ENCODE measurements around the gene GLMP.

Gene GLMP

GRCh38 chr1:156286061-156286460, 9.4 kb downstream of the GLMP start:
- DNase-seq (ENCODE audit: low read depth in 2 of 3, low spot score in 2 of 3), result no peak

DNA sequence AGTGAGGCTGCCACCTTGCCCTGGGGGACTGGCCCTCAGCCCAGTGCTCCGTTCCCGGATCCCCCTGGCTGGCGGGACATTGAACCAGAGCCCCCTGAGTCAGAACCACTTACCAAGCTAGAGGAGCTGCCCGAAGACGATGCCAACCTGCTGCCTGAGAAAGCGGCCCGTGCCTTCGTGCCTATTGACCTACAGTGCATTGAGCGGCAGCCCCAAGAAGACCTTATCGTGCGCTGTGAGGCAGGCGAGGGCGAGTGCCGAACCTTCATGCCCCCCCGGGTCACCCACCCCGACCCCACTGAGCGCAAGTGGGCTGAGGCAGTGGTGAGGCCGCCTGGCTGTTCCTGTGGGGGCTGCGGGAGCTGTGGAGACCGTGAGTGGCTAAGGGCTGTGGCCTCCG, 10.0 kb downstream of the GLMP start:
- DNase-seq (ENCODE audit: low read depth in 2 of 3, low spot score in 2 of 3), result no peak

DNA sequence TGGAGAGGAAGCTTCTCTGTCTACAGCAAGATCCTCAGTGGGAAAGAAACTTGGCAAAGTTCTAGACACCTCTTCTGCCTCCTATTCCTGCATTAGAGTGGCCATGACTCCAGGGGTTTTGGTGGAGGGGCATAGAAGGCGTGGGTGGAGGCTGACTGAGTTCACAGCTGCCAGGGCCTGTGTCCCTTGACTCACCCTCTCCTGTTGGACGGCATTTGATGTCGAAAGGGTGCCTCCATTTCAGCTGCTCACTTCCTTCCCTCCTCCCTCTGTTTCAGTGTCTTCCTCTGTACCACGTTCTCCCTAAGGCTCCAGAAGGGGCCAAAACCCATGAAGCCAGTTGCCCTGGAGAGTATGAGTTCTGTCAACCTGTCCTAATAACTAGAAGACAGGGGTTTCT, 10.7 kb downstream of the GLMP start:
- DNase-seq (ENCODE audit: low read depth in 2 of 3, low spot score in 2 of 3), result no peak

DNA sequence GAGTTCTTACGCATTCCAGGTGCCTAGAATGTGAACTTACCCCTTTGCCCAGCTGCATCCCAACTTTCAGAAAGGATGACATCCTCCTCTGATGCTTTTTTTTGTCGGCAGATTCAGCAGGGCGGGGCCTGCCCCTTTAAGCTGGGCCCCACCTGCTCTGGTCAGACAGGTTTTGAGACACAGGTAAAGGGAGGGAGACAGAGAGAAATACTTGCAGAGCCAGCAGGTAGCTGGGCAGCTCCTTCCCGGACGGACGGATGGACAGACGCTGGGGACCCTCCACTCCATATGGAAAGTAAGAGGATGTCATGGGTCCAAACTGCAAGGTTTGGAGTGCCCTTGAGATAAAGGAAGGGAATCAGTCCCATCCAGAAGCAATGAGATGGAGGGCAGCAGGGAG, 11.4 kb downstream of the GLMP start, which contains the start of gene TMEM79:
Gene TMEM79, plus strand, starts transcription at position 214 of the 400 bp plus-strand sequence. CDS start 902 bp downstream, outside the sequence.
- DNase-seq (ENCODE audit: low read depth in 2 of 3, low spot score in 2 of 3), result no peak

- no peak for DNase-seq (ENCODE audit: low read depth in 2 of 3, low spot score in 2 of 3)
These were observed 12.0 kb downstream of the GLMP start for GRCh38 chr1:156283521-156283920.

DNA sequence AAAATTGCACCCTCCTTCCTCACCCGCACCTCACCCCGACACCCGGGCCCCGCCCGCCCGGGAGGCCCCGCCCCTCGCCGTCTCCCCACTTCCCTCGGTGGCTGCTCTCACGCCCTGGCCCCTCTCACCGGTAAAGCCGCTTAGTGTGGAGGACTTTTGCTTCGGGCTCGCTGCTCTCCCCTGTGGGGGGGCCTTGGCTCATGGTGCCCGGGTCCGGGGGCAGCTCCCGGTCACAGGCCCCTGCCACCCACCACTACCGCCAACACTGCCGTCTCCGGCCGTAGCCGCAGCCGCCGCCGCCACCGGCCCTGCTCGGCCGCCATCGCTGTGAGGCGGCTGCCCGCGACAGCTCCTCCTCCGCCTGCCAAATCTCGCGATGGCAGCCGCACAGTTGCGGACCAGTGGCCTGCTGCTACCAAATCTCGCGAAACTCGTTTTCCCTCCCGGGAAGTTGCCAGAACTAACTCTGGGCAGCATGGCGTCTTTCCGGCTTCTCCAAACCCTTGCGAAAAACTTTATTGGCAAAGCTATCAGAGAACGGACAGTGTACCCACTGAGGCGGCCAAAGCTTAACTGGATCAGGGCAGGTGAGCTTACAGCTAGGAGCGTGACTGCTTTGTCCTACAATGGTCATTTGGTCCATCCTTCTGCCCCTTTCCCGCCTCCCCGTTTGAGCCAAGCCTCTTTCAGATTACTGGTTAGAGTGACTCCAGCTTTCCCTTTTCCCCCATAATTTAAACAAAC, 12.8 kb downstream of the GLMP start, which contains the start of gene SMG5:
Gene SMG5, minus strand, starts transcription at position 347 of the 744 bp plus-strand sequence. Its CDS starts 145 bp downstream, at position 202.
- DNase-seq (ENCODE audit: low read depth in 2 of 3, low spot score in 2 of 3), result peak; percentile 83 to 89 (median 86)

- no peak for DNase-seq (ENCODE audit: low read depth in 2 of 3, low spot score in 2 of 3)
These were observed 13.6 kb downstream of the GLMP start for GRCh38 chr1:156281693-156282478.

DNA sequence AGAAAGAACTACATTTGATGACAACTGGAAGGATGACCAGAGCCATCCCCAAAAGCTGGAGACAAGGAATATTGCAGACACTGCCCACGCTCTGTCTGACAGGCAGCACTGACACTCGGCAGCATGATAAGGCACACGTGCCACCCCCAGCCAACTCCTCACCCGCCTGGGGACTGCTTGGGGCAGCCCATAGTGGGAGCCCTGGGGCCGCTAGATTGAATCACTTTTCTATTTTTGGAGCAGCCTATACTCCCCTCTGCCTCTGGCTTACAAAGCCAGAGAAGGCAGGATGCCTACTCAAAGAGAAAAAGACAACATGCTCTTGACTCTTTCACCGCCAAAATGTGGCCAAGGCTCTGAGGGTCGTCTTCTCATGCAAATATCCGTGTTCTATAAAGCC, 14.2 kb downstream of the GLMP start:
- DNase-seq (ENCODE audit: low read depth in 2 of 3, low spot score in 2 of 3), result peak in 1 of 3 experiments; percentile 18

DNA sequence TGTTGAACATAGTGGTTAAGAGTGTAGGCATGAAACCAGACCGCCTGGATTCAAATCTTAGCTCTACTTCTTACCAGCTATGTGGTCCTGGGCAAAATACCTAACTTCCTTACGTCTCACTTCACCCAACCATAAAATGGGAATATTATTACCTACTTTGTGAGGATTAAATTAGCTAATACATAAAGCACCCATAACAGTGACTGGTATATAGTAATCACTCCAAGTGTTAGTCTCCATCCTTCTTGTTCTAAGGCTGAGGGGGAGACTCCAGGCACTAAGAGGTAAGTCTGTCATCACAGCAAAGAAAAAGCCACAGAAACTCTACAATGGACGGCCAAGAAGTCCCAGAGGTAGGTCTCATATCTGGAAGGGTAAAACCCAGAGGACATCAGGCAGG, 15.6 kb downstream of the GLMP start:
- no peak for DNase-seq (ENCODE audit: low read depth in 2 of 3, low spot score in 2 of 3)

GRCh38 chr1:156276966-156277381, 18.5 kb downstream of the GLMP start:
- no peak for DNase-seq (ENCODE audit: low read depth in 2 of 3, low spot score in 2 of 3)

DNA sequence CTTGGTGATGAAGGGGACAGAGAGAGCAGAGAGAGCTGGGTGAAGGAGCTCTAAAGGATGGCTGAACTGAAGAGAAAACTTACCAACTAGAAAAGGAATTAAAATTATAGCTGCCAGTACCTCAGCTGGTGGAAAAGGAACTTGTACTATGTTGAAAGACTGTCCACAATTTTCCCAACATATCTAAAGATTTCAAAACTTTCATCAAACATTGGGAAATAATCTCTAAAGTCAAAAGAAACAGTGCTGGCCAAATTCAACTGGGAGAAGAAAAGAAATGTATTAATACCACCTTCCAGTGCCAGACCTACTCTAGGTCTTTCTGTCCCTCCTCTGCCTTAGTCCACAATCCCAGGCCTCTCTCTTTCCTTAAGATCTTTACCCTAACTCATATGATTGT, 18.9 kb downstream of the GLMP start:
- DNase-seq (ENCODE audit: low read depth in 2 of 3, low spot score in 2 of 3), result no peak

DNA sequence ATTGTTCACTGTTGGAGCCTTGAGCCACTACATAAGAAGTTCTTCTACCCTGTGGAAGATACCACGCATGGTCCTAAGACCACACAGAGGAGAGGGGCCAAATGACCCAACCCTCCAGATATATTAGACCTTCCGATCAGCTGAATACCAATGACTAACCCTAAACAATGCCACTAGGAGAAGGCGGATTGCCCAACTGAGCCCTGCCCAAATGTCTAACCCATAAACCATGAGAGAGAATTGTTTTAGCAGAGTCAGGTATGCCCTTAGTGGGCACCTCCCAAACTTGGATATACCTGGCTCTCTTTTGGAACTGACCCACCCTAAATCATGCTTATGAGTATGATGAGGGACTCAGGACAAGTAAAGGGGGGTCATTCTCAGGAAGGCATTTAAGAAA, 25.2 kb downstream of the GLMP start:
- DNase-seq (ENCODE audit: low read depth in 2 of 3, low spot score in 2 of 3), result no peak

- no peak for DNase-seq (ENCODE audit: low read depth in 2 of 3, low spot score in 2 of 3)
These were observed 27.1 kb downstream of the GLMP start for GRCh38 chr1:156268336-156268735.

DNA sequence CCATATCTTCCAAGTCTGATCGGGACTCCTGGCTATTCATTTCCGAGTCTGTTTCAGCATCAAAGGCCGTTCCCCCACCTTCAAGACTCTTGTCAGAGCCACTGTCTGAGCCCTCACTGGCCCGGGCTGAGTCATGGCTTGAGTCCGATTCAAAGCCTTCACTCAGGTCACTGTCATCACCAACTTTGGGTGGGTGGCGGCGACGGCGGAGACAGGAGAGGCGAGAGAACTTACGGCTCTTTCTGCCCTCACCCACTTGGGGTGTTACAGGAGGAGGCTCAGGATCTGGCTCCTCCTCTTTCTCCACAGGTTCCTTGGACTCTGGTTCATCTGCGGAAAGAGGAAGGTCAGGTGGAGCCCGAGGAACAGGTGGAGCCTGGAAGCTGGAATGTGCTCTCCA, 29.4 kb downstream of the GLMP start:
- DNase-seq (ENCODE audit: low read depth in 2 of 3, low spot score in 2 of 3), result no peak

GRCh38 chr1:156263288-156263655, 32.2 kb downstream of the GLMP start:
- no peak for DNase-seq (ENCODE audit: low read depth in 2 of 3, low spot score in 2 of 3)

DNA sequence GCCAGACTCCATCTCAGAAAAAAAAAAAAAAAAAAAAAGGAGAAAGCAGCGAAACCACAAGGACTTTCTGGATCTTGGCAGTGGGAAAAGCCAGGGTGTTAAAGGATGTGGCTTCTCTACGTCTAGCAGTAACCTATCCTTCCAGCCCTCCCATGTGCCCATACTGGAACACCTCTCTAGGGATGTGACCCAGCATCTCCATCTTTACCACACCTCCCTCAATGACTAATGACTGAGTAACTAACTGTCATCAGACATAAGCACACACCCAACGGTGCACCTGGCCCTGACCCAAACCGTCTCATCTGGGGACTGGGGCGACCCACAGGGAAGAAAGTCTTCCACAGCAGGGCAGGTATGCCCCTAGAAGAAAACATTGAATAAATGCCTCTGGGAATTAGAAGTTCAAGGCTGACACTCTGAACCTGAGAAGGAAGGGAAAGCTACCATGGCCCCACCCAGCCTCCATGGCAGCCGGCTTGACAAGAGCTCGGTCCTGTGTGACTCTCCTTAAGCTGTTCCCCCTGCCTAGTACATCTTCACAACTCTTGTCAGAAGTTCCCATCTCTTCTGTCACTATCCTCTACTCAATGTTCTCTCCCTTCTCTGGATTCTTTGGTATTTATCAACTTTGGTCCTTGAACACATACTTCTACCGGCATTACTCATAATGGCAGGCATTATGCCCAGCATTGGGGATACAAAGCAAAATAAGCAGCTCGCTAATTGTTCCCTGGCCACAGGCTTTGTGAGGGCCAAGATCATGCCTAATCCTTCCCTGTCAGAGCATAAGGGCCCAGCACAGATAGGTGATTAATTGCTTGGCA, 32.8 kb downstream of the GLMP start:
- DNase-seq (ENCODE audit: low read depth in 2 of 3, low spot score in 2 of 3), result no peak

DNA sequence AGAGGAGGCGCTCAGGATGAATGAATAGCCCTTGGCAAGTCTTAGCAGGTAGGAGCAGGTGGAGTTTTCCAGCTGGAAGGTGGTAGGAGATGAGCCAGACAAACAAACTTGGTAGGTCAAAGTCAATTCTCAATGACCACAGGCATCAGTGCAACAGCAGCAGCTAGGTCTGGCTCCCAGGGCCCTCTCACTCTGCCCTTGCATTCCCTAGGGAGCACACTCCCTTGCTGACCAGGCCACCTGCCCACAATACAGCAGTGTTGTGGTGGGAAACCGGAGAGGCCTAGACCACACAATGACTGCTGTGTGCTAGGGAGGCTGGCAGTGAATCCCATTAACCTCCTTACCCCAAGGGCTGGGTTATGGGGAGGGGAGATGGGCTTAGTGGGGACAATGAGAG, 34.6 kb downstream of the GLMP start:
- DNase-seq (ENCODE audit: low read depth in 2 of 3, low spot score in 2 of 3), result no peak

- no peak for DNase-seq (ENCODE audit: low read depth in 2 of 3, low spot score in 2 of 3)
These were observed 35.7 kb downstream of the GLMP start for GRCh38 chr1:156259805-156260204.

GRCh38 chr1:156258859-156259258, 36.6 kb downstream of the GLMP start:
- DNase-seq (ENCODE audit: low read depth in 2 of 3, low spot score in 2 of 3), result no peak

- no peak for DNase-seq (ENCODE audit: low read depth in 2 of 3, low spot score in 2 of 3)
These were observed 37.8 kb downstream of the GLMP start for GRCh38 chr1:156257711-156258110.

DNA sequence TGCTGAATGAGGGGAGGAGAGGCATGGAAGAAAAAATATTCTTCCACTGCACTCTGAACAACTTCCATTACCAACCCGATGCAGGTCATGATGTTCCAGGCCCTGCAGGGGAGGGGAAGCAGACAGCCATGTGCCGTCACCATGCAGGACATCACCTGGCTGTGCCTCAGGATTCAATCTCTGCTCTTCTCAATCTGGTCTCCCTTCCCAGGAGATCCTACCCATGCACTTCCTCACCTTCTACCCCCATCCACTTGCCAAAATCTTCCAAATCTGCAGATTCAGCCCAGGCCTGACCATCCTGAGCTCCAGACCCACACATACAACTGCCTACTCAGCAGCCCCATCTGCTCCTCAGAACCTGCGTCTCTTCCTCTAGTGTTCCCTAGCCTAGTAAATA, 41.8 kb downstream of the GLMP start:
- DNase-seq (ENCODE audit: low read depth in 2 of 3, low spot score in 2 of 3), result no peak

- no peak for DNase-seq (ENCODE audit: low read depth in 2 of 3, low spot score in 2 of 3)
These were observed 44.0 kb downstream of the GLMP start for GRCh38 chr1:156251527-156251926.
